Measurements from ENCODE around the gene NPAT.
"Not testable (repeated sequence)": the region's sequence is repeated elsewhere in the genome, so short reads cannot be mapped to it uniquely, and the experiment has no call there.

NPAT gene

GRCh38 chr11:108148556-108148955 lies 73.9 kb downstream of the NPAT start:
- no peak for DNase-seq

DNA sequence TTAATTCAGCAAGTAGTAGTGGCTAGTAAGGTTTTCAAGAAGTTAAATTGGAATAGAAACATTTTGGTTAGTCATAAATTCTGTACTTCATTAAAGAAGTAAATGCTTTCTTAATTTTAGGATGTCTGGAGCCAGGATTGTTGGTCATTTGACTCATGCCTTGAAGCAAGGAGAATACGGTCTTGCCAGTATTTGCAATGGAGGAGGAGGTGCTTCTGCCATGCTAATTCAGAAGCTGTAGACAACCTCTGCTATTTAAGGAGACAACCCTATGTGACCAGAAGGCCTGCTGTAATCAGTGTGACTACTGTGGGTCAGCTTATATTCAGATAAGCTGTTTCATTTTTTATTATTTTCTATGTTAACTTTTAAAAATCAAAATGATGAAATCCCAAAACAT lies 75.3 kb downstream of the NPAT start:
- no peak for DNase-seq

GRCh38 chr11:108144615-108145014 lies 77.8 kb downstream of the NPAT start:
- DNase-seq, result no peak

GRCh38 chr11:108142304-108142703 lies 80.1 kb downstream of the NPAT start:
- DNase-seq, result no peak

- no peak for DNase-seq
These were observed 85.2 kb downstream of the NPAT start for GRCh38 chr11:108137212-108137611.

- no peak for DNase-seq
These were observed 86.4 kb downstream of the NPAT start for GRCh38 chr11:108135845-108136544.

DNA sequence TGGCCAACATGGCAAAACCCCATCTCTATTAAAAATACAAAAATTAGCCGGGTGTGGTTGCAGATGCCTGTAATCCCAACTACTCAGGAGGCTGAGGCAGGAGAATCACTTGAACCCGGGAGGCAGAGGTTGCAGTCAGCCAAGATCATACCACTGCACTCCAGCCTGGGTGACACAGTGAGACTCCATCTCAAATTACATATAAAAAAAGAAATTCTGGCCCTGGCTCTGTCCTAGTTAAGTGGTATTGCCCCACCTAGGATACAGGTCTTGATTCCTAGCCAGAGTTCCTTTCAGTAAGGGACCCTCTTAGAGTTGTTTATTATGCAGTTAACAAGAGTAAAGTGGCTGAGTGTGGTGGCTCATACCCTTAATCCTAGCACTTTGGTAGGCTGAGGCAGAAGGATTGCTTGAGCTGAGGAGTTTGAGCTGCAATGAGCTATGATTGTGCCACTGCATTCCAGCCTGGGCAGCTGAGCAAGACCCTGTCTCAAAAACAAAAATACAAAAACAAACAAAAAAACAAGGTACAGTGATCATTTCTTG lies 89.4 kb downstream of the NPAT start:
- not testable (repeated sequence) for DNase-seq

- no peak for DNase-seq
These were observed 90.4 kb downstream of the NPAT start for GRCh38 chr11:108131993-108132392.

DNA sequence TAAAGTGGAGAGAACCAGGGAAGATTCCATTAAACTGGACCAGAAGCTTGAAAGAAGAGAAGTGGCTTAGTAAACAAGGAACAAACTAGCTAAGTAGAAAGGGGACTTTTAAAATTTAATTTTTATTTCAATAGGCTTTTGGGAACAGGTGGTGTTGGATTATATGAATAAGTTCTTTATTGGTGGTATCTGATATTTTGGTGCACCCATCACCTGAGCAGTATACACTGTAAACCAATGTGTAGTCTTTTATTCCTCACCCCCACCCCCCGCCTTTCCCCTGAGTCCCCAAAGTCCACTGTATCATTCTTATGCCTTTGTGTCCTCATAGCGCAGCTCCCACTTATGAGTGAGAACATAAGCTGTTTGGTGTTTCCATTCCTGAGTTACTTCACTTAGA lies 93.7 kb downstream of the NPAT start:
- DNase-seq, result no peak

- peak in 1 of 2 experiments; percentile 21 for DNase-seq
These were observed 97.3 kb downstream of the NPAT start for GRCh38 chr11:108125096-108125495.

- DNase-seq, result peak in 1 of 2 experiments; percentile 57
These were observed 100.2 kb downstream of the NPAT start for GRCh38 chr11:108122166-108122628.

GRCh38 chr11:108121274-108122155 lies 100.9 kb downstream of the NPAT start, which contains the start of gene ACAT1:
Gene ACAT1, plus strand, starts transcription at chr11:108121567. Its CDS starts 40 bp downstream, at chr11:108121607.
- peak; percentile 89 to 92 for DNase-seq

GRCh38 chr11:108120936-108121273 lies 101.5 kb downstream of the NPAT start:
- not testable (repeated sequence) for DNase-seq

DNA sequence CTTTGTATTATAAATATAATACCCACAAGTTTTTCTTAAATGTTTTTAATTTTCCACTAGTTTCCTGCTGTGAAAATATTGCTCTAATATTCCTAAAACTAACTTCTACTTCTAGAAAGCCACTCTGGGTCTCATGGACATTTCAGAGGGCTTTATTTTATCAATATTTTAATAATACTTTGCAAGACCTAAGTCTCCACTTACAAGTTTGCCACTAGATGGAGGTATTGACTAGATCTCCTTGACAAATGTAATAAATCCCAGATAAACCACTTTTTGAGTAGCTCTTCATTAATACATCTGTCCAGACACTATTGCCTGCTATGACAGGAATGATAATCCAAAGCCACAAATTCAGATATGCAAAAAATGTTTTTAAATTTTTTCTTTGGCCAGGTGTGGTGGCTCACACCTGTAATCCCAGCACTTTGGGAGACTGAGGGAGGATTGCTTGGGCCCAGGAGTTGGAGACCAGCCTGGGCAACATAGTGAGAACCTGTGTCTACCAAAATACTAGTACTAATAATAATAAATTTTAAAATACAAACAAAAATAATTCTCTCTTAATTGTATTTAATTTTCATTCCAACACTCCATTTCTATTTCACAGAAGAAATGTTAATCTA lies 104.6 kb downstream of the NPAT start:
- DNase-seq, result peak; percentile 25 to 50

DNA sequence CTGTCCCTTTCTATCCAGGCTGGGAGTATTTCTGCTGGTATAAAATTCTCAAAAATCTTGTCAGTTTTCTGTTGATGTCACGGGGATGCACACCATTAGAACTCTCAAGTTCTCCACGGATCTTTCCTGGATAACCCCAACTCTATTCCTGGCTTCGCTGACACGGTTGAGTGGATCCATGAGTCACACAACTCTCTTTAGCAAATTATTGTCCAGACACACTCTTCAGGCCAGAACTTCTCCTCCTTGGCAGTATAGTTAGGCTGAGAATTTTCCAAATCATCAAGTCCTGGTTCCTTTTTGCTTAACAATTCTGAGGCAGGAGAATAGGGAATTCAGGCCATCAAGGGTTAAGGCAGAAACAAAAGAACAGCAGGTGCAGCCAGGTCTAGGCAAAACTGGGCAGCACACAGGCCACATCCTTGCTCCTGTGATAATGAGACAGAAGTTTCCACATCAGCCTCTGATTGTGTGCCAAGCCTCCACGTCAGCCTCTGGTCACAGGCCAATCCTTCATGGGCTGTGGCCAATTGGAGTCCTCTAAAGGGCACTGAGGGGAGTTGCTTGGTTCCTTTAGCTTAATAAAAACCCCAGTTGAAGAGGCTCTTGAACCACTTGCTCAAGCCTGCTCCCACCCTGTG lies 106.8 kb downstream of the NPAT start:
- DNase-seq, result peak in 1 of 2 experiments; percentile 58

DNA sequence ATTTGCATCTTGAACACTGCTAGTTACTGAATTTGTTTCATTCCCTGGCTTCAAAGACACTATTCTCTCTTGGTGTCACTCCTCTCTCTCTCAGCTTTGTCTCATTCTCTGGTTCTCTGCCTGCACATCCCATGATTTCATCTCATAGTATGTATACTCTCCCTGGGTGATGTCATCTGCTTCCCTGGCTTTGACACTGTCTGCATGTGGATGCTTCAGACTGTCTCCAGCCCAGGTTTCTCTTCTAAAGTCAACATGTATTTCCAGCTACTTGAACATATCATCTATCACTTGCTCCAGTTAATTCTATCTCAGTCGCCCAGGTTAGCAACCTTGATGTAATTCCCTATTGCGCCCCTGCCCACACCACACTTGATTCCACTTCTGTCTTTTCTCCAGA lies 110.4 kb downstream of the NPAT start:
- no peak for DNase-seq

GRCh38 chr11:108111126-108111525 lies 111.3 kb downstream of the NPAT start:
- DNase-seq, result no peak

All from NCI-H2081 (cell line).